HEK293T (cell line): ENCODE measurements around the gene EPB41L2.

Source experiments
- ARNT ChIP-seq: fragments of 450-650 bp; IDR thresholded peaks from 2 replicates; pipeline ENCODE4 v1.6.1; 2017; ENCODE audit warnings: mild to moderate bottlenecking
- BHLHE40 ChIP-seq: fragments of 450-650 bp; IDR thresholded peaks from 2 replicates; pipeline ENCODE4 v1.6.1; 2016; ENCODE audit warnings: mild to moderate bottlenecking, moderate library complexity, borderline replicate concordance
- CTBP1 ChIP-seq: fragments of 450-650 bp; IDR thresholded peaks from 2 replicates; pipeline ENCODE4 v1.6.1; 2016; ENCODE audit warnings: borderline replicate concordance
- ELF4 ChIP-seq: fragments of 450-650 bp; IDR thresholded peaks from 2 replicates; pipeline ENCODE4 v1.6.1; 2017; ENCODE audit warnings: antibody characterized with exemption
- FOXA1 ChIP-seq: fragments of 450-650 bp; IDR thresholded peaks from 2 replicates; pipeline ENCODE4 v1.6.1; 2016; ENCODE audit warnings: mild to moderate bottlenecking
- FOXM1 ChIP-seq: fragments of 450-650 bp; IDR thresholded peaks from 2 replicates; pipeline ENCODE4 v1.6.1; 2017; ENCODE audit warnings: mild to moderate bottlenecking, borderline replicate concordance
- HDGF ChIP-seq: fragments of 450-650 bp; IDR thresholded peaks from 2 replicates; pipeline ENCODE4 v1.6.1; 2017; ENCODE audit warnings: antibody characterized with exemption, borderline replicate concordance
- L3MBTL2 ChIP-seq: fragments of 450-650 bp; conservative IDR thresholded peaks from 2 replicates; pipeline ENCODE4 v1.6.1; 2016; ENCODE audit warnings: mild to moderate bottlenecking
- NFRKB ChIP-seq: fragments of 450-650 bp; IDR thresholded peaks from 2 replicates; pipeline ENCODE4 v1.6.1; 2016; ENCODE audit warnings: mild to moderate bottlenecking, moderate library complexity
- PKNOX1 ChIP-seq: fragments of 450-650 bp; IDR thresholded peaks from 2 replicates; pipeline ENCODE4 v1.6.1; 2016
- SP1 ChIP-seq: fragments of 450-650 bp; IDR thresholded peaks from 2 replicates; pipeline ENCODE4 v1.6.1; 2017
- TARDBP ChIP-seq: fragments of 450-650 bp; IDR thresholded peaks from 2 replicates; pipeline ENCODE4 v1.6.1; 2016
- ZNF384 ChIP-seq: fragments of 450-650 bp; IDR thresholded peaks from 2 replicates; pipeline ENCODE4 v1.6.1; 2016

GRCh38 chr6:130968476-130968875 is 94.6 kb downstream of the EPB41L2 start:
- no peak for TF ChIP-seq L3MBTL2
- no peak for TF ChIP-seq ELF4
- no peak for TF ChIP-seq TARDBP
- TF ChIP-seq CTBP1, result no peak
- no peak for TF ChIP-seq SP1
- no peak for TF ChIP-seq ARNT
- 0 out of 2 replicates have a peak, but pooled peaks have one; percentile 22 for TF ChIP-seq ZNF384
- TF ChIP-seq HDGF, result no peak
- no peak for TF ChIP-seq NFRKB
- TF ChIP-seq FOXM1, result no peak
- TF ChIP-seq FOXA1, result no peak
- TF ChIP-seq BHLHE40, result no peak
- TF ChIP-seq PKNOX1, result no peak
